Measurements from ENCODE around the gene ADAMTS17.

The ADAMTS17 gene

DNA sequence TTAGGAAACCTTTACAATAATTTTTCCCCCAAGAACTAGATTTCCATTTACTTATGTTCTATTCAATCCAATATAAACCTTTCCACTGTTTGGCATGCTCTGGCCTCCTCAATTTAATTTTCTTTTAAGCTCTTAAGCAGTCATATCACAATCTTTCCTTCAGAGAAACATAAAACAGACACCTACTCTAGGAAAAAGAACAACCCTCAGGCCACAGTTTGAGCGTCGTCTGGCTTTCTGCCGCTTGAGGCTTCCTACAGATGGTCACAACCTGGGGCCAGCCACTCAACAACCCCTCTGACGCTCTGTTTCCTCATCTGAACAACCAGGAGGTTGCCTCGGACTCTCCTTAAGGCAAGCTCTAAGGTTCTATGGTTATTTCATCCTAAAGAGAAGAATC is 143.3 kb downstream of the ADAMTS17 start:
- no peak for DNase-seq (ENCODE audit: low read depth in 2 of 2)

GRCh38 chr15:100196326-100197058 is 145.3 kb downstream of the ADAMTS17 start:
- DNase-seq (ENCODE audit: low read depth in 2 of 2): no peak

DNA sequence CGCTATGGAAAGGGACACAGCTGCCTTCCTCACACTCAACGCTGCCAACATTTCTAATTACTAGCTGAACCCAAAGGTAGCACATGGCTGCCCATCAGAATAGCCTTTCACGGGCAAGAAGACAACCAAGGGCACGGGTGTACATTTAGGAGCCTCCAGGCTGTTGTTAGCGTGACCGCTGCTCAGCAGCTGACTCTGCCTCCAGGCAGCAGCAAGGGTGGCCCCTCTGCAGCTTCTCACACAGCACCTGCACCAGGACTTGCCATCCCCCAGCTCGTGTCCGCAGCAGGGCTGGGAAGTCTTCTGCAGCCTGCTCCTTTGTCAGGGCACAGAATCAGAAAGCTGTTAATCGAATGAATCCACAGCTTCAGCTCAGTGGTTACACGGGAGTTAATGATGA is 146.8 kb downstream of the ADAMTS17 start:
- DNase-seq (ENCODE audit: low read depth in 2 of 2): no peak

- no peak for DNase-seq (ENCODE audit: low read depth in 2 of 2)
Measured at GRCh38 chr15:100193277-100193860, 148.4 kb downstream of the ADAMTS17 start.

- DNase-seq (ENCODE audit: low read depth in 2 of 2): no peak
Measured at GRCh38 chr15:100192097-100193080, 149.4 kb downstream of the ADAMTS17 start.

DNA sequence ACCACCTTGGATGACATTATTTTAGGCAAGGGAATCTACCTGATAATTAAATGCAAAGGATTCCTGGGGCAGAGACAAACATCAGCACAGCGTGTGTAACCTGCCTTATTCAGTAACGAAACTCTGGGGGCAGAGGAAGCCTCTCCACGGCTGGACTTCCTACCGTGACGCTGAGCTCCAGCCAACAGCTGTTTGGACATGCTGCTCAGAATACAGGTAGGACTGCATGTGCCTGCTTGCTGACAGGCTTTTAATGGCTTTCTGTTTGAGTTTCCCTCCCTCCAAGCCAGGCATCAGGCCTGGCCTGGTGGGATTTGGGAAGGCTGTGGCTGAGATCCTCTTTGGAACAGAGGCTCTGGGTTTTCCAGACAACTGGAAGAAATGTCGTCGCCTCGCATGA is 150.6 kb downstream of the ADAMTS17 start:
- DNase-seq (ENCODE audit: low read depth in 2 of 2): no peak

DNA sequence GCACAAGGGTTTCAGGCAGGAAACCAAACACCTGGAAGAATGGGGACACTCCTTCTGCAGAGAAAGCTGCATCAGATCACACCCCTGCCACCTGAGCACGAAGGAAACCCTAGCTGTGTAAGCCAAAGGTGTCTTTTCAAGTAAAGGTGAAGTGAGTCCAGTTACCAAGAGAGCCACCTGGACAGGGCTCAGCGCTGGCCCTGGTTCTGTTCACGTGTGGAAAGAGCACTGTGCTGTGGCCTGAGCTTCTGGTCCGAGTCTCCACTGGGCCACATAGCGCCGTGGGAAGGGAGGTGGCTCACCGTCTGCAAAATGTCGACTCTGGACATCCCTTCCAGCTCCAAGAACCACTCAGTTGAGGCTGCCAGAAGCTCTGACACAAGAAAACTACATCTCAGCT is 151.1 kb downstream of the ADAMTS17 start:
- DNase-seq (ENCODE audit: low read depth in 2 of 2): no peak

DNA sequence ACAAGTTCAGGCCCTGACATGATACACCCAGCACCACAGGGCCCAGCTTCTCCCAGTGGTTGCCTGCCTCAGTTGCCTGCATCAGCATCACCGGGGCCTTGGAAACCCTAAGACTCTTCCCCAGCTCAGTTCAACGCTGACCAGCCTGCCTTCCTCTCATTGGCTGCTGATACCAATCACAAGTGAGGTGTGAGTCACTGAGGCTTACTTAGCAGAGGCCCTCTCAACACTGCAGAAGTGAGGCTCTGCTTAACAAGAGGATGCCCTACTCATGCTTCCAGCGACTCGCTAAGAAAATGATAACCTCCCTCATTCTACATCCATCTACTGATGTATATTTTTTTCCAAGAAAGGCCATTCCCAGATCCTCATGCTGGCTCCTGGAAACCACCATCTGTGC is 151.9 kb downstream of the ADAMTS17 start:
- no peak for DNase-seq (ENCODE audit: low read depth in 2 of 2)

GRCh38 chr15:100189319-100189718 is 152.5 kb downstream of the ADAMTS17 start:
- DNase-seq (ENCODE audit: low read depth in 2 of 2): no peak

GRCh38 chr15:100187677-100188076 is 154.1 kb downstream of the ADAMTS17 start:
- no peak for DNase-seq (ENCODE audit: low read depth in 2 of 2)

DNA sequence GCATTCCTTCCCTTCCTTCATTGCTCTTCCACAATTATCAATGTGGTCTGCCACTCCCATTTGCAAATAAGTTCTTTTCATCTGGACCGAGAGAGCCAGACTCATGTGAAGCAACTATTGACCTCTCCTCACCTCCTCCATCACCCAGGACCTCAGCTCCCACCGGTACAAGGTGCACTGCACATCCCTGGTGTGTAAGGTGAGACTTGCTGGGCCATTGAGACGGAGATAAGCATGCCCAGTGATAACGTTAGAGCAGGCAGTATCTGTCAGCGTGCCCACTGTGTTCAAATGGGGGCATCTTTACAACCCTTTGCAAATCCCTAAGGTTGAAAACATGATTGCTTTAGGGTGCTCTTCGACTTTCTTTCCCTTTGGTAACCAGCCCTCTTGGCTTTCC is 154.8 kb downstream of the ADAMTS17 start:
- no peak for DNase-seq (ENCODE audit: low read depth in 2 of 2)

- DNase-seq (ENCODE audit: low read depth in 2 of 2): no peak
Measured at GRCh38 chr15:100186366-100186765, 155.4 kb downstream of the ADAMTS17 start.

GRCh38 chr15:100183921-100184495 is 157.8 kb downstream of the ADAMTS17 start:
- no peak for DNase-seq (ENCODE audit: low read depth in 2 of 2)

DNA sequence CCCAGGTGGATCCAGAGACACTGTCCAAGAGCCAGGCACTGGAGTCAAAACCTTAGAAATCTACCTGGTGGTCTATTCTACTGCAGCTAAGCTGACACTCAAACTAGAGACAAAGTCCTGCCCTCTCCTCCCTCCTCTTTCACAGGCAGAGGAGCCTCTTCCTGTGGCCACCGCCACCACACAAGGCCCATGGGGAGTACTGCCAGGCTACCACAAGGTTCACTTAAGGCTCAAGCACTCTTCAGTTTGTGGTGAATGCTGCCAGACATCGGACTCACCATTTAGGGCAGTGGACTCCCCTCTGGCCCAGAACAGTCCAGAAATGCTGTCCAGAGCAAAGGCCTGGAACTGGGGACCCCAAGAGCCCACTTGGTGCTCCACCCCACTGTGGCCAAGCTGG is 160.9 kb downstream of the ADAMTS17 start:
- no peak for DNase-seq (ENCODE audit: low read depth in 2 of 2)

GRCh38 chr15:100175406-100176114 is 166.2 kb downstream of the ADAMTS17 start:
- no peak for DNase-seq (ENCODE audit: low read depth in 2 of 2)

DNA sequence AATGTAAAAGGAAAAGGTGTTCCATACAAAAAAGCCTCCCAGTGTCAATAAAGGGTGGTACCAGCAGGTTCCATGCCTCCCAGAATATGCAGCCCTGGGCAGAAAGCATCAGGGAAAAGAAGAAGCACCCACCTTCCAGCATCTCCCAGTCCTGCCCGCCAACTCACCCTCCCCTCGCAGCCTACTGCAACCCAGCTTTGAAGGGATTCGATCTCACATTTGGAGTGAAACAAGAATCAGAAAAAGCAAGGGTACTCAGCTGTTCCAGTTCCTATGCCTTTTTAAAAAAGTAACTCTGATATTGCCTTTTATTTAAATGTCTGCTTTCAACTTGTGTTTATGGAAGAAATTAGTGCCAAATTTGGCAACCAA is 166.9 kb downstream of the ADAMTS17 start:
- DNase-seq (ENCODE audit: low read depth in 2 of 2): no peak

- DNase-seq (ENCODE audit: low read depth in 2 of 2): no peak
Measured at GRCh38 chr15:100174159-100174903, 167.4 kb downstream of the ADAMTS17 start.

DNA sequence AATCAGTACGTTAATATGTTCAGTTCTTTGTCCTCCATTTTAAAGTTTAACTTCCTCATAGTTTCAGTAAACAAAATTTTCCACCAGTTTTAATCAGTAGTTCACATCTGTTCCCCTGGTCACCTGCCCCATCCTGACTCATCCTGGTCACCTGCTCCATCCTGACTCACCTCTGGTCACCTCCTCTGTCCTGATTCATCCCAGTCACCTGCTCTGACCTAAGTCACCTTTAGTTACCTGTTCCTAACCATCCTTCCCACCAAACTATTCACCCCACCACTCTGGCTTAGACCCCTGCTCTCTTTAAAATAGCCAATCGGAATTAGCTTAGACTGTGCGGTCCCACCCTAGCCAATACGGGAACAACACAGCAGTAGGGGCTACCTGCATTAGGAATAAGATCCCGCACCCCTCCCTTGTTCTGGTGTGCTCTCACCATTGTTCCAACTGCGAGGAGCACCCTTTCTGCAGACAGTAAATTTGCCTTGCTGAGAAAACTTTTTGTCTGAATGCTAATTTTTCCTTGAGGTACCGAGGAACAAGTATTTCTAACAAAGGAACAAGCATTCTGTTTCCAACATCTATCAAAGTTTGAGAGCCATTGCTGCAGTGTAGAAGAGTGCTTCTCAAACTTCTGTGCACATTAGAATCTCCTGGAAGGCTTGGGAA is 169.3 kb downstream of the ADAMTS17 start:
- DNase-seq (ENCODE audit: low read depth in 2 of 2): no peak

DNA sequence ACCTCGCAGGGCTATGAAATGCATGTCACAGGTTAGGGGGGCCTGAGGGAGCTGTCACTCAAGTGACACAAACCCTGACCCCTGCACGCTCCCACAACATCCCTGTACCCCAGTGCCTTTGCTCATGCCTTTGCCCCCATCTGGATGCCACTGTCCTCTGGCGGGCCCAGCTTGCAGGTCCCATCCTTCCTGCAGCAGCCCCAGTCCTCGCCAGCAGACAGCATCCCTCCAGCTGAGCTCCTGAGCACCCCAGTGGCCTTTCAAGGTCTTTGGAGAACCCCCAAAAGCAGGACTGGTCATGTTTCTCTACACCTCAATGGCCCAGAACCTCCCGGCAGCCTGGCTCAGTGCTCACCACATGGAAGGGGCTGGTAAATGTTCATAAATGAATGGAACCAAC is 170.4 kb downstream of the ADAMTS17 start:
- DNase-seq (ENCODE audit: low read depth in 2 of 2): no peak
